Transverse colon (tissue), 4 donors: ENCODE measurements around the gene SLC17A7.

Experiments
- CTCF ChIP-seq, 5 experiments: fragments of 200-600 bp in 3 of 5; fragments of 450-650 bp in 2 of 5; sonication (generic) in 3 of 5; IDR thresholded peaks; 1 replicate in 2 of 5; 2 replicates in 3 of 5; pipeline ENCODE4 v1.5.1; 2016 to 2017; ENCODE audit warnings: antibody characterized with exemption in 5 of 5, inconsistent platforms in 3 of 5, mild to moderate bottlenecking in 2 of 5, moderate library complexity in 1 of 5
- EP300 ChIP-seq: sonication (generic); formaldehyde crosslinking; IDR thresholded peaks from one replicate; pipeline ENCODE4 v1.6.1; 2017; ENCODE audit warnings: antibody characterized with exemption, low read depth
- POLR2A ChIP-seq: fragments of 450-650 bp; IDR thresholded peaks from one replicate; pipeline ENCODE4 v1.6.1; 2016; ENCODE audit warnings: antibody characterized with exemption, mild to moderate bottlenecking, moderate library complexity
- POLR2AphosphoS5 ChIP-seq, 3 donors: sonication (generic); formaldehyde crosslinking; IDR thresholded peaks; one replicate each; pipeline ENCODE4 v1.6.1; 2016; ENCODE audit warnings: antibody characterized with exemption in 3 of 3

- TF ChIP-seq CTCF (IDR thresholded peaks at IDR 0.05) (no peak), POLR2A (no peak), EP300 (no peak), POLR2AphosphoS5 (IDR thresholded peaks at IDR 0.05) (no peak)
These were observed 12.5 kb upstream of the SLC17A7 start for GRCh38 chr19:49453757-49454240.
